ENCODE results near the gene KCNH8. TPM values are rescaled to one million over a fixed set of nuclear protein-coding genes. Genes with fewer than 3 reads are reported as not detected.

KCNH8 gene
- total RNA-seq, 2 experiments from 2014 or later, result not detected

- H3K9me3 Mint-ChIP-seq, result no peaks in the 10 kb centered on the region
- no peaks in the 10 kb centered on the region for H3K4me1 ChIP-seq (ENCODE audit: insufficient read depth, low read length)
- H3K36me3 ChIP-seq (ENCODE audit: insufficient read depth, low read length), result no peaks in the 10 kb centered on the region
- no peaks in the 10 kb centered on the region for H3K9me3 ChIP-seq (ENCODE audit: control insufficient read depth in 1 of 2, insufficient read depth in 1 of 2, low read length in 2 of 2)
- no peaks in the 10 kb centered on the region for H3K36me3 Mint-ChIP-seq (ENCODE audit: low read depth)
- H3K4me3 Mint-ChIP-seq, result no peak overlapping the region
- POLR2A ChIA-PET, result no interaction called here
- no peaks in the 10 kb centered on the region for H3K27me3 ChIP-seq (ENCODE audit: control insufficient read depth in 1 of 2, insufficient read depth in 2 of 2, low read length in 2 of 2)
- no peak for DNase-seq
- no peak overlapping the region for H3K27ac ChIP-seq (ENCODE audit: low read depth in 1 of 2, low read length in 2 of 2)
- H3K4me1 Mint-ChIP-seq (ENCODE audit: low read depth), result no peaks in the 10 kb centered on the region
- CTCF ChIA-PET, result no interaction called here
- no peak for ATAC-seq (ENCODE audit: poor library complexity)
- intact Hi-C loops (cut with DNase I, micrococcal nuclease), result no loop called here
- H3K27ac Mint-ChIP-seq, result no peak overlapping the region
- no peak overlapping the region for H3K4me3 ChIP-seq (ENCODE audit: low read length)
- H3K27me3 Mint-ChIP-seq, result no peaks in the 10 kb centered on the region
- no peak for TF ChIP-seq CTCF (IDR thresholded peaks at IDR 0.05)
Observed at GRCh38 chr3:19270481-19270880, 122.2 kb downstream of the KCNH8 start.

GRCh38 chr3:19272296-19272695, 124.0 kb downstream of the KCNH8 start:
- DNase-seq (no peak), ATAC-seq (ENCODE audit: poor library complexity) (no peak)
- H3K4me3 Mint-ChIP-seq, result no peak overlapping the region
- POLR2A ChIA-PET, result no interaction called here
- H3K27ac Mint-ChIP-seq, result no peak overlapping the region
- H3K9me3 Mint-ChIP-seq, result no peaks in the 10 kb centered on the region
- H3K4me1 ChIP-seq (ENCODE audit: insufficient read depth, low read length), result no peaks in the 10 kb centered on the region
- H3K36me3 ChIP-seq (ENCODE audit: insufficient read depth, low read length), result no peaks in the 10 kb centered on the region
- no peaks in the 10 kb centered on the region for H3K27me3 ChIP-seq (ENCODE audit: control insufficient read depth in 1 of 2, insufficient read depth in 2 of 2, low read length in 2 of 2)
- no peak overlapping the region for H3K4me3 ChIP-seq (ENCODE audit: low read length)
- no peaks in the 10 kb centered on the region for H3K4me1 Mint-ChIP-seq (ENCODE audit: low read depth)
- CTCF ChIA-PET, result no interaction called here
- H3K36me3 Mint-ChIP-seq (ENCODE audit: low read depth), result no peaks in the 10 kb centered on the region
- no peak overlapping the region for H3K27ac ChIP-seq (ENCODE audit: low read depth in 1 of 2, low read length in 2 of 2)
- no peak for TF ChIP-seq CTCF (IDR thresholded peaks at IDR 0.05)
- intact Hi-C loops (cut with DNase I, micrococcal nuclease), result no loop called here
- H3K9me3 ChIP-seq (ENCODE audit: control insufficient read depth in 1 of 2, insufficient read depth in 1 of 2, low read length in 2 of 2), result no peaks in the 10 kb centered on the region
- no peaks in the 10 kb centered on the region for H3K27me3 Mint-ChIP-seq

GRCh38 chr3:19273091-19273490, 124.8 kb downstream of the KCNH8 start:
- ChIA-PET POLR2A (no interaction called here), CTCF (no interaction called here)
- DNase-seq (no peak), ATAC-seq (ENCODE audit: poor library complexity) (no peak)
- intact Hi-C loops (cut with DNase I, micrococcal nuclease), result no loop called here
- TF ChIP-seq CTCF (IDR thresholded peaks at IDR 0.05), result no peak
- H3K27me3 Mint-ChIP-seq, result no peaks in the 10 kb centered on the region
- Histone ChIP-seq H3K4me3 (ENCODE audit: low read length) (no peak overlapping the region), H3K27me3 (ENCODE audit: control insufficient read depth in 1 of 2, insufficient read depth in 2 of 2, low read length in 2 of 2) (no peaks in the 10 kb centered on the region), H3K4me1 (ENCODE audit: insufficient read depth, low read length) (no peaks in the 10 kb centered on the region), H3K9me3 (ENCODE audit: control insufficient read depth in 1 of 2, insufficient read depth in 1 of 2, low read length in 2 of 2) (no peaks in the 10 kb centered on the region), H3K36me3 (ENCODE audit: insufficient read depth, low read length) (no peaks in the 10 kb centered on the region), H3K27ac (ENCODE audit: low read depth in 1 of 2, low read length in 2 of 2) (no peak overlapping the region)
- H3K4me1 Mint-ChIP-seq (ENCODE audit: low read depth), result no peaks in the 10 kb centered on the region
- no peaks in the 10 kb centered on the region for H3K36me3 Mint-ChIP-seq (ENCODE audit: low read depth)
- H3K4me3 Mint-ChIP-seq, result no peak overlapping the region
- H3K27ac Mint-ChIP-seq, result no peak overlapping the region
- H3K9me3 Mint-ChIP-seq, result no peaks in the 10 kb centered on the region
